Activated T-cell treated with anti-CD3 and anti-CD28 coated beads, Interleukin-2, amount 50 U/mL, for 72 hours (primary cell): ENCODE results near the gene CD164L2. TPM values are rescaled to one million over a fixed set of nuclear protein-coding genes. Genes with fewer than 3 reads are reported as not detected.

Experiments
- ATAC-seq, 2 donors: fragments of 150-1000 bp; cut with Tn5 transposase; replicated peaks in 1 of 2; 2 replicates each; pipeline ENCODE4 v1.10.0; 2021; ENCODE audit warnings: moderate library complexity in 2 of 2, mild to moderate bottlenecking in 1 of 2
- DNase-seq, 2 donors: peaks; one replicate each; pipeline ENCODE4 v3.0.0; 2021 to 2022; ENCODE audit warnings: mixed read lengths in 1 of 2
- H3K27ac Mint-ChIP-seq: one replicate; pipeline ENCODE4 v1.8.0; 2022; ENCODE audit warnings: mild to moderate bottlenecking, moderate library complexity, mixed read lengths
- H3K27me3 Mint-ChIP-seq: one replicate; pipeline ENCODE4 v1.8.0; 2022; ENCODE audit warnings: low read depth, mixed read lengths
- H3K36me3 Mint-ChIP-seq, 2 donors: one replicate each; pipeline ENCODE4 v1.8.0; 2022; ENCODE audit warnings: mixed read lengths in 2 of 2, mild to moderate bottlenecking in 1 of 2; ENCODE audit not compliant: insufficient read depth in 2 of 2
- H3K4me1 Mint-ChIP-seq: one replicate; pipeline ENCODE4 v1.8.0; 2022; ENCODE audit warnings: low read depth, mixed read lengths
- H3K4me3 Mint-ChIP-seq, 2 donors: one replicate each; pipeline ENCODE4 v1.8.0; 2022; ENCODE audit warnings: mild to moderate bottlenecking in 2 of 2, mixed read lengths in 2 of 2, moderate library complexity in 2 of 2
- H3K9me3 Mint-ChIP-seq, 2 donors: one replicate each; pipeline ENCODE4 v1.8.0; 2022; ENCODE audit warnings: mixed read lengths in 2 of 2
- total RNA-seq, 2 donors: library from RNA; stranded (reverse); gene quantifications; one replicate each; pipeline ENCODE4 v1.2.3, GENCODE V29; 2022

Gene CD164L2
- total RNA-seq, 2 donors from 2014 or later: not detected

DNA sequence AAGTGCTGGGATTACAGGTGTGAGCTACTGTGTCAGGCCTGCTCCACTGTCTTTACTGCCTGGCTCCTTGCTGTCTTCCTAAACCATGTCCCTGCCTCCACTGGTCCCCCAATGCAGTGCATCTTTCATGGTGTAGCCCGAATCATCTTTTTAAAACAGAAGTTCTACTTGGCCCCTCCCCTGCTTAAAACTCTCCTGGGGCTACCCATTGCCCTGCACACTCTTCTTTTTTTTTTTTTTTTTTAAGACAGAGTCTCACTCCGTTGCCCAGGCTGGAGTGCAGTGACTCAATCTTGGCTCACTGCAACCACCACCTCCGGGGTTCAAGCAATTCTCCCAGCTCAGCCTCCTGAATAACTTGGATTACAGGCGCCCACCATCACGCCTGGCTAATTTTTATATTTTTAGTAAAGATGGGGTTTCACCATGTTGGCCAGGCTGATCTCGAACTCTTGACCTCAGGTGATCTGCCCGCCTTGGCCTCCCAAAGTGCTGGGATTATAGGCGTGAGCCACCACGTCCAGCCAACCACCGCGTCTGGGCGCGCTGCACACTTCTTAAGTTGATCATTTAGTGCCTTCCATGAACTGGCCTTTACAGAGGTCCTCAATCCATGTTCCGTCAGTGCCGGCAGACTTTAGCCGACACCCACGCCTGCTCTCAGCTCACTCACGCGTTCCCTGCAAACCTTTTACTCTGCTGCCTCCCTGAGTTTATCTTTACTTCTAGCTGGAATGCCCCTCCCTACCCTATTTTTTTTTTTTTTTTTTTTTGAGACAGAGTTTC lies 10.9 kb downstream of the CD164L2 start:
- Mint-ChIP-seq H3K27me3 (no peaks in the 10 kb centered on the region), H3K36me3 (no peaks in the 10 kb centered on the region), H3K4me1 (peaks cover 16% of the 10 kb centered on the region), H3K9me3 (no peaks in the 10 kb centered on the region), H3K27ac (no peak overlapping the region), H3K4me3 (no peak overlapping the region)
- DNase-seq: no peak
- no peak for ATAC-seq

DNA sequence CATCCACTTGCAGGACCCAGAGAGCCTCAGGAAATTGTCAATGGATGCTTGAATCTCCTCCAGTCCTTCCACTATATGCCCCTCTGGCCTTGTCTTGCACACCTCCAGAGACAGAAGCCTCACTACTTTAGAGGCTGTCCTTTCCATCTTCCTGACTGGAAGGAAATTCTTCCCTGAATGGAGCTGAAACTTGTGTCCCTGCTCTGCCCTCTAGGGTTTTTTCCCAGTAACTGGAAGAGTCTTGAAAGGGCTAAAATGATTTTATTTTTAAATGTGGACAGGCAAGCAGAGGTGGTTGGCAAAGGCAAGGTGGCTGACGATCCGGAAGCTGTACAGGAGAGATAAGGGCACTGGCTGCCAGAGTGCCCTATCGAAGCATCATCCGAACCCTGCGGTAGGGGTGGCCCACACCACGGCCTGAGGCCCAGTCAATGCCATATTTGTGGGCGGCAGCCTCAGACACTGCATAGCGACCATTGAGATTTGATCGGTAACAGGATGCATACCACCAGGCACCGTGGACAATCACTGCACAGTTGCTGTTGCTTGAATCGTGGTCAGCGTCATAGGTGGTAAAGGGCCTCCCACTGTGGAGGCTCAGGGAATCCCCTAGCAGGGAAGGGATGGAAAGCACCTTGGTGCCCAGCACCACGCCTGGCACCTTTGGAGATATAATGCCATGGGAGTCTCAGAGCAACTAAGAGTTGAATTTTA lies 14.1 kb downstream of the CD164L2 start:
- no peaks in the 10 kb centered on the region for H3K27me3 Mint-ChIP-seq
- ATAC-seq (no peak), DNase-seq (no peak)
- no peak overlapping the region for H3K27ac Mint-ChIP-seq
- no peak overlapping the region for H3K4me3 Mint-ChIP-seq
- H3K36me3 Mint-ChIP-seq: no peaks in the 10 kb centered on the region
- peaks cover 34% of the 10 kb centered on the region for H3K4me1 Mint-ChIP-seq
- no peaks in the 10 kb centered on the region for H3K9me3 Mint-ChIP-seq

DNA sequence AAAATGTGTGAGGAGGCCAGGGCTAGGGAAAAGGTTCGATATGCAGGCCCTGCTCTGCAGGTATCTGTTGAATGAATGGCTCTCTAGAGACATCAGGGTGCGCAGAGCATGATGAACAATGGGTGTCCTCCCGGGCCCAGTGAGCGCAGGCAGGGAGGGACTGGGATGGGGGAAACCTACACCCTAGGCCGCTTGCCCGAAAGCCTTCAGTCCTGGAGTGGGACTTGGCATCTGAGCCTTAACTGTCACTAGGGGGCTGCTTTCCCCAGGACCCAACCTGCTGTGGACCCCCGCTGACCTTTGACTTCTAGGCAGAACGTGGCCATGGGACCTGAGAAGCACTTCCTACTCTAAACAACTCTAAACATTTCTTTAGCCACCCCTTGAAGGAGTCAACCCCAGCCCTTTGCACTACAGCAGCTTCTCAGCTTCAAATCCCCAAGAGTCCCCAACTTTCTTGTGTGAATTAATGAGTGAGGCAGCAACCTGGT lies 15.9 kb downstream of the CD164L2 start:
- H3K27ac Mint-ChIP-seq: no peak overlapping the region
- no peak for DNase-seq
- no peaks in the 10 kb centered on the region for H3K36me3 Mint-ChIP-seq
- ATAC-seq: no peak
- H3K4me3 Mint-ChIP-seq: peak overlapping the region; percentile 77 to 78
- H3K4me1 Mint-ChIP-seq: peaks cover 34% of the 10 kb centered on the region
- H3K27me3 Mint-ChIP-seq: no peaks in the 10 kb centered on the region
- no peaks in the 10 kb centered on the region for H3K9me3 Mint-ChIP-seq

DNA sequence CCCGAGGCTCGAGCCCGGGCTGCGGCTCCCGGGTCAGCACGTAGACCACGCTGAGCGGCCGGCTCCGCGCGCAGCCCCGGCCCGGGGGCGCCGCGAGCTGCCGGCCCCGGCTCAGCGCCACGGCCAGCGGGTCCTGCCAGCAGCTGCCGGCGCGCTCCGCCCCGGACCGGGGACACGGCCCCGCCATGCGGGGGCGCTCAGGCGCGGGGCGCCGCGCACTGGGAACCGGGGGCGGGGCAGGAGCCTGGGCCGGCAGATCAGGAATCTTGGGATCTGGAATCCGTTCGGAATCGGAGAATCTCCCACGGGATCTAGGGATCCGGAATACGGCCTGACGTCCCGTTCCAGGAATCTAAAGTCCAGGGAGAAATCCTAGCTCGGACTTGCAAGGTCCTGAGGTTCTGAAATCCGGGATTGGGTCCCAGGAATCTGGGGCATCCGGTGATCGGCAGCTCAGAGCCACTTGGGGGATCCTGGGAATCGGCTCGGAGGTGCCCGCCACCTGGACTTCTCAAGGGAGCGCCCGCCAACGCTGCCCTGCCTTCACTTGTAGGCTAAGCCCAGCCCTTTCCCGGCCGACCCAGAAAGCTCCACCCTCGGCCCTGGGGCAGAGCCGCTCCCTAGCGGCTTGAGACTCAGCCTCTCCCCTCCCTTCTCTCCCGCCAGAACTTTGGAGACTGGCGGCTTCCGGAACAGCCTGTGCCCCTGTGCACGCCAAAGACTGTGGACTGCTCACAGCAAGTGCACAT lies 16.5 kb downstream of the CD164L2 start, which contains the start of gene MAP3K6:
MAP3K6 (minus strand) TSS at position 551 of the 749 bp plus-strand sequence; CDS start at position 187, 364 bp downstream.
- Mint-ChIP-seq H3K9me3 (no peaks in the 10 kb centered on the region), H3K27ac (peak within 1 kb of the TSS; percentile 68), H3K27me3 (no peaks in the 10 kb centered on the region), H3K4me1 (peaks cover 34% of the 10 kb centered on the region), H3K4me3 (peak within 1 kb of the TSS; percentile 95 to 96), H3K36me3 (no peaks in the 10 kb centered on the region)
- peak; percentile 64 to 73 for DNase-seq
- ATAC-seq: peak; percentile 56 to 59

DNA sequence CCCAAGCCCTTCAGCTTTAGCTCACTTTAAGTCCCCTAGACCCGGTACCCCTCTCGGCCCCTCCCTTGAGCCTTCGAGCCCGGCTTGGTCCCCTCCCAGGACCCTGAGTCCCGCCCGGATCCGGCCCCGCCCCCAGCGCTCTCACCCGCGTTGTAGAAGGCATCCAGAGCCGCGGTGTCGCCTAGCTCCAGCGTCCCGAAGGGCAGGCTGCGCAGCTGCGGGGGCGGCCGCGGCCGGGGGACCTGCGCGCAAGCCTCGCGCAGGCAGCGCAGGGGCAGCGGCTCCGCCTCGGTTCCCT lies 17.1 kb downstream of the CD164L2 start:
- DNase-seq: peak; percentile 89 to 92
- Mint-ChIP-seq H3K27ac (peak overlapping the region; percentile 68), H3K9me3 (no peaks in the 10 kb centered on the region), H3K27me3 (no peaks in the 10 kb centered on the region), H3K36me3 (no peaks in the 10 kb centered on the region), H3K4me3 (peak overlapping the region; percentile 95 to 96), H3K4me1 (peaks cover 34% of the 10 kb centered on the region)
- ATAC-seq: peak; percentile 79 to 83

DNA sequence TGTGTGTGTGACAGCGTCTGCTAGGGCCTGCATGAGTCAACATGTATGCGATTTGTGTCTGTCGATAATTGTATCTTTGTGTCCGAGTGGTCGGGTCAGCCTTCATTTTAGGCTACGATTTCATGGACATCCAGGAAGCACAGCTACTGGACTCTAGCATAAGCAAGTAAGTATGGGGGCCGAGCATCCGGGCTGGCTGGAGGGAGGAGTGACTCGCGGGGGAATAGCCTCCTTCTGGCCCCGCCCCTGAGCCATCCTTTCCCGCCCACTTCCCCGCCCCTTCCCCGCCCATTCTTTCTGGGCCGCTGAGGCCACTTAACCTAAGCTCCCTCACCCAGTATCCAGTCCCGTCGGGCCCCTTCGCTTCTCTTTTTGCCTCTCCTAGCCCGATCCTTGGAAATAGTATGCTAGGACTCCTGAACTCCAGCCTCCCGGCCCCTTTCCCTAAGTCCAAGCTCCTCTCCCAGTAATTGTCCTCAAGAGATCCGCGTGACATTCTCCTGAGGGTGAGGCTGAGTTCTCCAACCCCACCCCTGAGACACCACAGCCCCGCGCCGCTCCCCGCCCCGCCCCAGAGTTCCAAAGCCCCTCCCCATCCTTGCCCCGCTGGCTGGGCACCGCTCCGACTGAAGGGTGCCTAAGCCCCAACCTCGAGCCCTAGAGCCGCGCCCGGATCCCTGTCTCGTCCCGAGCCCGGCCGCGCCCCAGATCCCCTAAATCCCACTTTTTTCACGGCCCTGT lies 17.6 kb downstream of the CD164L2 start:
- Mint-ChIP-seq H3K4me3 (peak overlapping the region; percentile 95 to 96), H3K27ac (peak overlapping the region; percentile 68), H3K9me3 (no peaks in the 10 kb centered on the region), H3K36me3 (no peaks in the 10 kb centered on the region), H3K4me1 (peaks cover 34% of the 10 kb centered on the region), H3K27me3 (no peaks in the 10 kb centered on the region)
- peak; percentile 75 to 78 for DNase-seq
- peak; percentile 74 to 75 for ATAC-seq

DNA sequence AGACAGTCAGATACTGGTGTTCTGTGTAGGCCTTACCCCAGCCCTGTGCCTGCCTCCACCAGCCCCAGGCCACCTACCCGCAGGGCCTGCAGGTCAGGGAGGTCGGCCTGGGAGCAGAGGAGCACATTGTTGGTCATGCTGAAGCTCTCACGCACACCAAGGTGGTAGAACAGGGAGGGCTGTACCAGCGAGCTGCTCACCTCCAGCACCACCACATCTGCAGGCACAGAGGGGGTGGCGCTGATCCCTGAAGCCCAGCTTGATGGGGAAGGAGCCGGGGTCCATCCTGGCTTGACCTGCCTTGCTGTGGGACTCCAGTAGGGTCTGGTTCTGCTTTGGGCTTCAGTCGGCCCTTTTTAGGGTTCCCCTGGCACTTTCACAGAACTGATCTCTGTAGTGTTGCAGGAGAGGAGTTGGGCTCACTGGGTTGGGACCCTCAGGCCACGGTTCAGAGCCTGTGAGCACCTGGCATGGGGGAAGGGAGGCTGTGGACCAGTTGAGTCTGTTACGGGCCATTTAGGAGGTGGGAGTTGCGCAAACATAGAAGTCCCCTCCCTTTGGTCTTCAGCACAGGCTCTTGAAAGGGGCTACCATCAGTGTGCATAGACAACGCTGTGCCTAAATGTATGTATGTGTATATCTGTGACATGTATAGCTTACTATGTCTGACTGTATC lies 18.3 kb downstream of the CD164L2 start:
- H3K4me3 Mint-ChIP-seq: peak overlapping the region; percentile 95 to 96
- peaks cover 3% of the 10 kb centered on the region for H3K27me3 Mint-ChIP-seq
- H3K4me1 Mint-ChIP-seq: peaks cover 35% of the 10 kb centered on the region
- ATAC-seq (peak in 1 of 2 donors; percentile 37), DNase-seq (no peak)
- no peaks in the 10 kb centered on the region for H3K36me3 Mint-ChIP-seq
- H3K9me3 Mint-ChIP-seq: no peaks in the 10 kb centered on the region
- no peak overlapping the region for H3K27ac Mint-ChIP-seq

DNA sequence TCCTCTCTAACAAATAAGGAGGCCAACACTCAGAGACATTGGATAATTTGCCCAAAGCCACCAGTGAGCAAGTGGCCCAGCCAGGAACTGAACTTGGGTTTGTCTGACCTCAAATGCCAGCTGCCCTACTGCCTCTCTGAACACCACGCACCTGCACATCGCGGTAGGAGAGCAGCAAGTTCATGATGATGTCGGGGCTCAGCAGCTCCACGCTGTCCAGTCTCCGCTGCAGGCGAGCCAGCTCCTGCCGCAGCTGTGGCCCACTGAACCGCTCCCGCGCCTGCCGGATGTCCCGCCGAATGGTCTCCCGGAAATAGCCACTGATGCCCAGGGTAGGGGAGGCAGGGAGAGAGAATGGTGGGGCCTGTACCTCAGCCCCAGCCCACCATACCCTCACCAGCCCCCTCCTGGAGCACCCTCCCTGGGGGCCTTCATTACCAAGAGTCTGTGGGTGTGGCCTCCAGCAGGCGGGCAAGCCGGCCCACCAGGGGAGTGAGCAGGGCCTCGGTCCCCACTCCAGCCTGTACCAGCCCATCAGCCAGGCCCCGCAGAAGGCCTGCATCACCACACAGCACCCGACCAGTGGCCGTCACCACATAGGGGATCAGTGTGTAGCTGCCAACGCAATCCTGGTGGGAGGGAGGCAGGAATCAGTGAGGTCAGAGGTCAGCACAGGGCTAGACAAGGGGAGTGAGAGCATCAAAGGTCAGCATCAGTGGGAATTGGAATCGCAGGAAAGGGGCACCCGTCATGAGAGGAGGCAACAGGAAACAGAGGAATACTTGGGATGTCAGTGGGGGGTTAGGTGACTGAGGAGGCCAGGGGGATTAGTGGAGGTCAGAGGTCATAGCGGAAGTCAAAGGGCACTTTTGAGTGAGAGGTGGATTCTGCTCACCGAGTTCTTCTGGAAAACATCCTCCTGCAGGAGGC lies 19.1 kb downstream of the CD164L2 start:
- Mint-ChIP-seq H3K4me3 (peak overlapping the region in 1 of 2 donors; percentile 4), H3K4me1 (peaks cover 35% of the 10 kb centered on the region), H3K36me3 (no peaks in the 10 kb centered on the region), H3K9me3 (no peaks in the 10 kb centered on the region), H3K27me3 (peaks cover 6% of the 10 kb centered on the region), H3K27ac (no peak overlapping the region)
- no peak for ATAC-seq
- no peak for DNase-seq

DNA sequence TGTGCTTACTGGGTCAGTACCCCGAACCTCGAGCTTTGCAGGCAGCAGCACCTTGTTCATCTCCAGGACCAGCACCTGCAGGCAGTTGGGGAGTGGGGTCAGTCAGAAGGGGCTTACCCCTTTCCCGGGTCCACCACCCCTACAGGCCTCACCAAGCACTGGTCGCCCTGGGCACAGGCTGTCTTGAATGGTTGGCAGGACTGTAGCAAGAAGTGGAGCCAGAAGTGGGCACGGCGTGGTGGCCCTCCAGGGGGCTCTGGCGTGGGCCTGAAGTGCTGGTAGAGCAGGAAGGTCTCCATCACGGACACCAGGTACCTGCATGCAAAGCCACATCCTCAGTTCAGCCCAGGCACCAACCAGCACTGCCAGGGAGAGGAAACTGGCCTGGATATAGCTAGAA lies 21.6 kb downstream of the CD164L2 start:
- Mint-ChIP-seq H3K27me3 (peaks cover 6% of the 10 kb centered on the region), H3K4me1 (peaks cover 43% of the 10 kb centered on the region), H3K4me3 (peak overlapping the region in 1 of 2 donors; percentile 7), H3K36me3 (no peaks in the 10 kb centered on the region), H3K9me3 (no peaks in the 10 kb centered on the region), H3K27ac (no peak overlapping the region)
- ATAC-seq (no peak), DNase-seq (no peak)

DNA sequence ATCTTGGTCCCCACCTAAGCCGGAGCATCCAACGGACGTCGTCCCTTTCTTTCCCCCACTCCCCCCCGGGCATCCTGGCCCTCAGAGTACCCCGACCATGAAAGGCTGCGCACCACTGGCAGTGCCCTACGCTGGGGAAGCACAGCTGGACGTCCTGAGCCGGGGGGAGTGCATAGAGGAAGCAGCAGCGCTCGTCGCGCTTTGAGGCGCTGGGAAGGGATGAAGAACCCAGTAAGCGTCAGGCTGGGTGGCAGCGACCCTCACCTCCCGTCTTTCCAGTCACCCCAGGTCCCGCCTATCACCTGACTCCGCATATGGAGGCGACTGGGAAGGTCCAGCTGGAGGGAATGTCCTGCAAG lies 22.1 kb downstream of the CD164L2 start:
- Mint-ChIP-seq H3K27ac (no peak overlapping the region), H3K36me3 (no peaks in the 10 kb centered on the region), H3K4me1 (peaks cover 43% of the 10 kb centered on the region), H3K27me3 (peaks cover 6% of the 10 kb centered on the region), H3K4me3 (peak overlapping the region; percentile 70 to 76), H3K9me3 (no peaks in the 10 kb centered on the region)
- no peak for DNase-seq
- no peak for ATAC-seq

DNA sequence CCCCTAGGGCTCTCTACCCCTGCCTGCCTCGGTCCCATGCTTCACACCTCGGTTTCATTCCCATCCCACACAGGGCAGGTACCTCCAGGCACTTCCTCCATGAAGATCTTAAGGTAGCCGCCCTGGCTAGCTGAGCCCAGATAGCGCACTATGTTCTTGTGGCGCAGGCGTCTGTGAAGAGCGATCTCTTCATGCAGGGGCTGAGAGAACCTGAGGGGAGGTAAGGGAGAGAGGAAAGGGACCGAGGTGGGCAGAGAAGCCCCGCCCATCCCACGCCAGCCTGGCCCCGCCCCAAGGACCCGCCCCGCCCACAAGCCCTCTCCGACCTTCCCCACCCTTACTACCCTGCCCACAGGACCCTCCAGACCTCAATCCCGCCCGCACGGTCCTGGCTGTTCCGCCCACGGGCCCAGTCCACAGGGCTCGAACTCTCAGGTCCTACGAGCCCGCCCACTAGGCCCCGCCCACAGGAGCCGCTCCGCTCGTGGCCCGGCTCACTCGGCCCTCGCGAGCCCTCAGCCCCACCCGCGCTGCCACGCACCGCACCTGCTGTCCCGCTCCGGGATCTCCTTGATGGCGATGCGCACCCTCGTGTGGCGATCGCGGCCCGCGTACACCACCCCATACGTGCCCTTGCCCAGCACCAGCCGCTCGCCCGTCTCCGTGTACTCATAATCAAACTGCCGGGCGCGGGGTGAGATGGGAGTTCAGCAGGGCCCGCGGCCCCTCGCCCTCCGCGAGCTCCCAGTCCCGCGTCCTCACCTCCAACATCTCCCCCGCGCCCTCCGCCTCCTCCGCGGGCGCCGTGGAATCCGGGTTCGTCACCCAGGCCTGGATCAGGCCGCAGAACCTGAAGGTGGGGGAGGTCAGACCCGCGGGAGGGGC lies 22.7 kb downstream of the CD164L2 start:
- peak overlapping the region; percentile 70 to 76 for H3K4me3 Mint-ChIP-seq
- peaks cover 6% of the 10 kb centered on the region for H3K27me3 Mint-ChIP-seq
- no peaks in the 10 kb centered on the region for H3K9me3 Mint-ChIP-seq
- H3K27ac Mint-ChIP-seq: no peak overlapping the region
- no peaks in the 10 kb centered on the region for H3K36me3 Mint-ChIP-seq
- peaks cover 37% of the 10 kb centered on the region for H3K4me1 Mint-ChIP-seq
- ATAC-seq (peak; percentile 17 to 21), DNase-seq (peak; percentile 50 to 60)
